NCI-H526 (cell line): Measurements from ENCODE around the gene SMAP1.

Experiments used
- DNase-seq, 2 experiments: peaks; one replicate each; lab custom pipeline; 2025; lab: John Stamatoyannopoulos, UW

Gene SMAP1

GRCh38 chr6:70842541-70842940, 174.9 kb downstream of the SMAP1 start:
- no peak for DNase-seq

DNA sequence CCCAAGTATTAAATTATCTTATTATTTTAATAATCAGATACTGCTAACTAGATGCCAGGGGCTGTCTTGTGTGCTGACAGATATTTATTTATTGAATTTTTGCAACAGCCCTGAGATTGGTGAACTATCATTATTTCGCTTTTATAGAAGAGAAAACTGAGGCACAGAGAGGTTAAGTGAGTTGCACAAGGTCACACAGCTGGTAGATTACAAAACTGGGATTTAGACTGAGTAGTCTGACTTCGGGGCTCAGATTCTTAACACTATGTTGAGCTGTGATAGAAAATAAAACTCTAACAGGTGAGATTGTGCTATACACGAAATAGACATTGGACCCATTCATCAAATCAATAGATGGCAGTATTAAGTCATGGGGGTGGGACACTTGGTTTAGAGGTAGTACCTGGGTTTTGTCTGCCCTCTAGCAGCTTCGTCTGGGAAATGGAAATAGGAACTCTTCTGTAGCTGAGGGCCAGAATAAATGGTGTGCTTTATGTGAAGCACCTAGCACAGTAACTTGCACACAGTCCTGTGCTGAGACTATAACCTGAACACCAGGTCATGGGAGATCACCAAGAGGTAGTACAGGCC, 175.7 kb downstream of the SMAP1 start:
- no peak for DNase-seq

- DNase-seq = no peak
Measured at GRCh38 chr6:70844301-70844700, 176.6 kb downstream of the SMAP1 start.

- no peak for DNase-seq
Measured at GRCh38 chr6:70846207-70846835, 178.6 kb downstream of the SMAP1 start.

GRCh38 chr6:70847106-70848084, 179.7 kb downstream of the SMAP1 start:
- DNase-seq = no peak

DNA sequence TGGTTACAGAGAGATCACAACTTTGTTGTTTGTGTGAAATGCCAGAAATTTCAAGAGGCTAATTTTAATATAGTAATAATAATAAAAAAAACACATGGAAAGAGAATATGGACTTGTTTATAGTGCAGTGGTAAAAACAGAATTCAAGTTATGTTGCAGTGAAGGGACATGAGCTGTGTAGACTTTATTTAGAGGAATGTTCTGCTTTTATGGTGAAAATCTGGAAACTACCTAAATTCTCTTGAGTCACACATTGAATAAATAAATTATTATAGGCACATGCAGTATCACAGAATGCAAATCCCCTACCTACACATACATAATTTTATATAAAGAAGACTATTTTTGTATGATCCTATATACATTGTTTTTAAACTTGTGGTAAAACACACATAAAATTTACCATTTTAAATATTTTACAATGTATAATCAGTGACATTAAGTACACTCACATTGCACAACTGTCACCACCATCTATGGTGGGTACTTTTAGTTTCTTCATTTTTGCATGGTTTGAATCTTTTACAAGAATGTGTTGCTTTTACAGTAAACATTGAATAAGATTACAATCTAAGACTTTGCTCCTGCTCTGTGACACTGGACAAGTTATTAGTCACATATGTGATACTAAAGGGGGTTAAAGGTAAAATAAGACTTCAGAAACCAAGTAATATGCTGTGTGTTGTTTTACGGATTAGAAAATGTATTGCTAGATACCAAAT, 181.8 kb downstream of the SMAP1 start:
- no peak for DNase-seq

GRCh38 chr6:70852667-70853246, 185.1 kb downstream of the SMAP1 start:
- DNase-seq = no peak

DNA sequence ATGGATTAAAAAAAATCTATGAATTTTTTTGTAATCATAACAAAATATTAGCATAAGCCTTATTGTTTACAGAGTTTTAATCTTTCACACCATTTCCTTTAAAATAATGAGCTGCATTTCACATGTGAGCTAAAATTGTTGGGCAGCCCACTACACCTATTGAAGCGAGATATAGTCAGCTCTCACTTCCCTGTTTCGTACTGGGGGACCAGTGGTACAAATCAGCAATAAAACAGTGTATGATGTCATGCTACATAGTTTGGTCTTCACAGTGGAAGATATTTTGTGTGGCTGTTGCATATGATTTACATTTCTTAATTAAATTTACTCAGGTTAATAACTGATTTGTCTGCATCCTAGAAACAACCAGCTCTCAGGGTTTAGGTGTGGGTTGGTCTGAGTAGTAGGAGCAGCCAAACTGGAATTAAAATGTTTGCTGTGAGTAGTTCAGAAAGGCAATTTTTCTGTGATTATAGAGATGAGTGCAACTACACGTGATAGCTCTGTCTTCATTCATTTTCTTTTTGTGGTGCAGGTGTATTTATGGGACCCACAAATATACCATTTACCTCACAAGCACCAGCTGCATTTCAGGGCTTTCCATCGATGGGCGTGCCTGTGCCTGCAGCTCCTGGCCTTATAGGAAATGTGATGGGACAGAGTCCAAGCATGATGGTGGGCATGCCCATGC, 189.8 kb downstream of the SMAP1 start:
- DNase-seq = no peak

DNA sequence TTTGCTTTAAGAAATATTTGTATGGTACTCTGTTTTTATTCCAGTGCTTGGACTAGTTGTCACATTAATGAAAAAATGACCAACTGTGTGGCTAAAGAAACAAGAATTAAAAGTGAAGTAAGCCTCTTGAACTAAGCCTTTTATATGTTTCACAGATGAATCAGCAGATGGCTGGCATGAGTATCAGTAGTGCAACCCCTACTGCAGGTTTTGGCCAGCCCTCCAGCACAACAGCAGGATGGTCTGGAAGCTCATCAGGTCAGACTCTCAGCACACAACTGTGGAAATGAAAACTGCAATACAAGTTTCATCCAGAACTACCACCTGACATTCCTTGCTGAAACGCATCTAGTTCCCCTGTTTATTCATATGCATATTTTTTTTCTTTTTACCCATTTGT, 192.4 kb downstream of the SMAP1 start:
- no peak for DNase-seq

GRCh38 chr6:70860920-70861319, 193.2 kb downstream of the SMAP1 start:
- DNase-seq = no peak

DNA sequence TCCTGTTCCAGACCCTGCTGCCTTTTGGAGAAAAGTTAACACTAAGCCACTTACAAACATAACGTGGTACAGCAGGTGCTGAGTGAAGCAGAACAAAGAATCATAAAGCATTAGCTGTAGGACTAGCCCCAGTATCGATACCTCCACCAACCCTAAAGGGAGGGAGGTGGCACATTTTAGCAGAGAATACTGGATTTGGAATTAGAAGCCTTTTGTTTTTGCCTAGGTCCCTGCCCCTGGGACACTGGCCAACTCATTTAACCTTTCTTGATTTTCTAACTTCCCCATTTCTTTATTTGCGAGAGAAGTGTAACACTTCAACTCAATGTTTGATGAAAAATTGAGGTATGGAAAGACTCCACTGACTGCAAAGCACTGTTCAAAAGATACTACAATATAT, 195.7 kb downstream of the SMAP1 start:
- no peak for DNase-seq

- DNase-seq = no peak
Measured at GRCh38 chr6:70864401-70864800, 196.7 kb downstream of the SMAP1 start.

DNA sequence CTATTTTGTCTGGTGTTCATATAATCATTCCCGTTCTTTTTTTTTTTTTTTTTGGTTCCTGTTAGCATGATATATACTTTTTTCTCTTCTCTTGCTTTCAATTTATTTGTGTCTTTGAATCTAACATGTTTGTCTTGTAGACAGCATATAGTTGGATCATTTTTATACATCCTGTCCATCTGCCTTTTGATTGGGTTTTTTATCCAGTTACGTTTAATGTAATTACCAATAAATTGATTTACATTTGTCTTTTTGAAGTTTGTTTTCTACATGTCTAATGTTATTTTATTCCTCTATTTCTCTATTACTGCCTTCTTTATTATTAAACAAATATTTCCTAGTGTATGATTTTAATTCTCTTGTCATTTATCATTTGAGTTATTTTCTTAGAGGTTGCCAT, 204.8 kb downstream of the SMAP1 start:
- no peak for DNase-seq

GRCh38 chr6:70874181-70874913, 206.7 kb downstream of the SMAP1 start:
- DNase-seq = no peak

GRCh38 chr6:70879496-70879895, 211.8 kb downstream of the SMAP1 start:
- no peak for DNase-seq

- peak; percentile 34 to 80 for DNase-seq
Measured at GRCh38 chr6:70884074-70884983, 216.6 kb downstream of the SMAP1 start.

DNA sequence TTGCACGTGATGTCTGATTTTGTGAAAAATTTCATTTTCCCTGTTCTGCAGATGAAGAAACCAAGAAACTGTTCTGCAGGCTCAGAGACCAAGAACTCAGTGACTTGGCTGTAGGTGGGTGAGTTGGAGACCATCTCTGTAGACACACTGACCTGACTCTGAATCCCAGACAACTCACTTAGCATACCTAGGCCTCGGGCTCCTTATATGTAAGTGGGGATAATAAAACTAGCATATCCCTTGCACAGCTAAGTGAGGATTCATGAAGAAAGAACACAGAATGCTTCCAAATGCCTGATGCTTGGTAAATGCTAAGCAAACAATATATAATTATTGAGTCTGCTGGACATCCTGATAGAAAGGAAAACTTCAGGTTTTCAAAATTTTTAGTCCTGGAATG, 218.4 kb downstream of the SMAP1 start:
- DNase-seq = no peak

DNA sequence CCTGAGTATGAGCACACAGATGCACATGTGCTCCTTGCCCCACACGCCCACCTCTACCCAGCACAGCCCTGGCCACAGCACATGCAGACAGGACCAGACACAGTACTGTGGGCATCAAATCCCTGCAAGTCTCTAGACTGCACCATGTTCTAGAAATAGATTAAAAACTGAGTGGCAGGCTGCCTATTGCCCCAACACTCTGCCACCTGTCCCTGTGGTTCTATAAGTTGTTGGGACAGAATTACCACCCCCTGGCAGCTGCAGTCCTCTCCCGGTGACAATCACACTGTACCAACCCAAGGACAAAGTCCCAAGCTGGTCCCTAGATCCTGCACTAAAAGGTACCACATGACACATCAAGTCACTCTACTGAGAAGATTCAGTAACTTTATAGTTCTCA, 219.0 kb downstream of the SMAP1 start:
- DNase-seq = no peak

- no peak for DNase-seq
Measured at GRCh38 chr6:70889270-70889669, 221.6 kb downstream of the SMAP1 start.

- DNase-seq = no peak
Measured at GRCh38 chr6:70894001-70894400, 226.3 kb downstream of the SMAP1 start.
